ENCODE data around the gene KRTAP5-9.
"Not testable (repeated sequence)": the region's sequence is repeated elsewhere in the genome, so short reads cannot be mapped to it uniquely, and the experiment has no call there.

KRTAP5-9 gene

DNA sequence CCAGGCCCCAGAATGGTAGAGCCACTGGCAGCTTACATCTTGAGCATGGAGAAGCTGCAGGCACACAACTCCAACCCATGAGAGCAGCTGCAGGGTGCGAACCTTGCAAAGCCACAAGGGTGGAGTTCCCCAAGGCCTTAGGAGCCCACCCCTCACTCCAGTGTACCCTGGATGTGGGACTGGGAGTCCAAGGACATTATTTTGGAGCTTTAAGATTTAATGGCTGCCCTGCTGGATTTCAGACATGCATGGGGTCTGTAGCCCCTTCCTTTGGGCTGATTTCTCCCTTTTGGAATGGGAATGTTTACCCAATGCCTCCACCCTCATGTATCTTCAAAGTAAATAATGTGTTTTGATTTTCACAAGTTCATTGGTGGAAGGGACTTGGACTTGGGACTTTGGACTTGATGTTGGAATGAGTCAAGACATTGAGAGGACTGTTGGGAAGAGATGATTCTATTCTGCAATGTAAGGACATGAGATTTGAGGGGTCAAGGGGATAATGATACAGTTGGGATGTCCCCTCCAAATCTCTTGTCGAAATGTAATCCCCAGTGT is 22.2 kb upstream of the KRTAP5-9 start:
- Mint-ChIP-seq H3K4me3 (no peak overlapping the region), H3K4me1 (peaks cover 7% of the 10 kb centered on the region), H3K36me3 (peaks cover 6% of the 10 kb centered on the region), H3K27ac (no peak overlapping the region), H3K9me3 (peaks cover 6% of the 10 kb centered on the region), H3K27me3 (peaks cover 13% of the 10 kb centered on the region)
- ATAC-seq = no peak

- H3K4me1 Mint-ChIP-seq, H3K9me3 Mint-ChIP-seq, H3K36me3 Mint-ChIP-seq, H3K27ac Mint-ChIP-seq, ATAC-seq, H3K4me3 Mint-ChIP-seq: not testable (repeated sequence)
- H3K27me3 Mint-ChIP-seq = peaks cover 13% of the 10 kb centered on the region
Measured at GRCh38 chr11:71526796-71527575, 21.2 kb upstream of the KRTAP5-9 start, which contains the start of gene KRTAP5-7. KRTAP5-7 (plus strand) TSS chr11:71527267; CDS start chr11:71527301, 34 bp downstream.

DNA sequence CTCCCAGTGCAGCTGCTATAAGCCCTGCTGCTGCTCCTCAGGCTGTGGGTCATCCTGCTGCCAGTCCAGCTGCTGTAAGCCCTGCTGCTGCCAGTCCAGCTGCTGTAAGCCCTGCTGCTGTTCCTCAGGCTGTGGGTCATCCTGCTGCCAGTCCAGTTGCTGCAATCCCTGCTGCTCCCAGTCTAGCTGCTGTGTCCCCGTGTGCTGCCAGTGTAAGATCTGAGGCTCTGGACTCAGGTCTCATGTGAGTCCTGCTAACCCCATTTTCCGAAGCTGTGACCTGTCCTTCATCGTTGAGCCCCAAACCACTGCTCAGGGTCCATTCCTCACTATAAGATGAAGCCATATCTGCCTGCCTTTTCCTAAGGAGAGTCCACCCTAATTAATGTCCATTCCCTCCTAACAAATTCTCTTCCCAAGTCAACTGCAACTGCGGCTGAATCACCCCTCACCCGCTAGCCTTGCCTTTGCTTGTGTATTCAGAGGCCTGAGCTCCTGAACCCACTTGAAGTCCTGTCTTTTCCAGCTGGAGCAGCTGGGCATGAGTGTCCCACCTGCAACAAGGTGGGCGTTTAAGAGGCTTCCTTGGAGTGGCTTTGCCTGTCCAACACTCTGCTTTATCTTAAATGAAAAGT is 20.5 kb upstream of the KRTAP5-9 start:
- no peaks in the 10 kb centered on the region for H3K36me3 Mint-ChIP-seq
- no peaks in the 10 kb centered on the region for H3K9me3 Mint-ChIP-seq
- H3K27me3 Mint-ChIP-seq = peaks cover 13% of the 10 kb centered on the region
- H3K4me3 Mint-ChIP-seq = no peak overlapping the region
- peaks cover 7% of the 10 kb centered on the region for H3K4me1 Mint-ChIP-seq
- ATAC-seq = no peak
- no peak overlapping the region for H3K27ac Mint-ChIP-seq

DNA sequence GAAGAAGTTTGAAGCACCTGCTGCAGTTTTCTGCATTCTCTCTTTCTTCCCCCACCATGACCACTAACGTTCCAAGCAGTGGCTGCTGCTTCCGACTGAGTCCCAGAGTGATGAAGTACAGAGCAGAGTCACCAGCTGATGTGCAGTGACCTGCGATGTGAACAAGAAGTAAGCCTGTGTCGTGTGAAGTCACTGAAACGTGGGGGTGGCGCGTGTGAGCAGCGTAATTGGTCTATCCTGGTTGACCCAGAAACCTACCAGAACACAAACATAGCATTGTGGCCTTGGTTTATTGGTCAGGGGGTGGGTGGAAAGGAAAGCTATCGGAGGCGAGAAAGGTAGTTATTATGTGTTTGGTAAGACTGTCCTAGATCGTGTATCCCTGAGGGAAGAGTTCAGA is 17.6 kb upstream of the KRTAP5-9 start:
- Mint-ChIP-seq H3K4me3 (no peak overlapping the region), H3K27ac (no peak overlapping the region), H3K27me3 (peaks cover 17% of the 10 kb centered on the region), H3K4me1 (peaks cover 7% of the 10 kb centered on the region), H3K36me3 (no peaks in the 10 kb centered on the region), H3K9me3 (no peaks in the 10 kb centered on the region)
- peak; percentile 63 for ATAC-seq

- Mint-ChIP-seq H3K27me3 (peaks cover 31% of the 10 kb centered on the region), H3K9me3 (no peaks in the 10 kb centered on the region), H3K27ac (no peak overlapping the region), H3K4me1 (peaks cover 7% of the 10 kb centered on the region), H3K4me3 (no peak overlapping the region), H3K36me3 (no peaks in the 10 kb centered on the region)
- ATAC-seq = no peak
Measured at GRCh38 chr11:71532036-71532610, 16.1 kb upstream of the KRTAP5-9 start.

GRCh38 chr11:71534711-71535608 is 13.3 kb upstream of the KRTAP5-9 start:
- H3K27ac Mint-ChIP-seq, ATAC-seq, H3K4me1 Mint-ChIP-seq, H3K4me3 Mint-ChIP-seq, H3K9me3 Mint-ChIP-seq, H3K36me3 Mint-ChIP-seq: not testable (repeated sequence)
- peaks cover 42% of the 10 kb centered on the region for H3K27me3 Mint-ChIP-seq

GRCh38 chr11:71535825-71536224 is 12.4 kb upstream of the KRTAP5-9 start:
- H3K9me3 Mint-ChIP-seq = peaks cover 3% of the 10 kb centered on the region
- peaks cover 48% of the 10 kb centered on the region for H3K27me3 Mint-ChIP-seq

GRCh38 chr11:71537537-71537936 is 10.7 kb upstream of the KRTAP5-9 start:
- Mint-ChIP-seq H3K27me3 (peaks cover 61% of the 10 kb centered on the region), H3K36me3 (peaks cover 5% of the 10 kb centered on the region), H3K9me3 (peaks cover 6% of the 10 kb centered on the region), H3K4me3 (no peak overlapping the region), H3K27ac (no peak overlapping the region), H3K4me1 (no peaks in the 10 kb centered on the region)
- ATAC-seq = peak; percentile 31

More at GRCh38 chr11:71535825-71536224, 12.4 kb upstream of the KRTAP5-9 start:
- Mint-ChIP-seq H3K4me3 (no peak overlapping the region), H3K4me1 (peaks cover under 1% of the 10 kb centered on the region), H3K36me3 (no peaks in the 10 kb centered on the region), H3K27ac (no peak overlapping the region)
- no peak for ATAC-seq

GRCh38 chr11:71537977-71538665 is 10.1 kb upstream of the KRTAP5-9 start, which contains the start of gene KRTAP5-8:
KRTAP5-8 (plus strand) TSS chr11:71538025; CDS start chr11:71538056, 31 bp downstream.
- not testable (repeated sequence) for ATAC-seq, H3K36me3 Mint-ChIP-seq, H3K4me3 Mint-ChIP-seq, H3K9me3 Mint-ChIP-seq, H3K4me1 Mint-ChIP-seq, H3K27ac Mint-ChIP-seq
- H3K27me3 Mint-ChIP-seq = peaks cover 67% of the 10 kb centered on the region

DNA sequence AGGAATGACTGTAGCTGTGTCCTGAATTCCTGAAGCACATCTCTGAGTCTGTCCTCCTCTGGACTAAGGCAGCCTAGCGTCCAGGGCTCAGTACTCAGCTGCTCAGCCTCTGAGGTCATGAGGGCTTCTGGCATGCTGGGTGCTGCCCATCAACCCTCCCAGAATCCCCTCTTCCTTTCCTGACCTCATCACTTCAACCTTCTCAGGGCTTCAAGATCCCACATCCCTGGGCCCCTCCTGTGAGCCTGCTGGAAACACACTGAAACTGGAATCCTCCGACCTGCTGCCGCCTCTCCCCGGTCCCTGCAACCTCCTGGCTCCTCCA is 9.6 kb upstream of the KRTAP5-9 start:
- no peak overlapping the region for H3K27ac Mint-ChIP-seq
- H3K4me3 Mint-ChIP-seq = no peak overlapping the region
- no peak for ATAC-seq
- H3K27me3 Mint-ChIP-seq = peaks cover 68% of the 10 kb centered on the region
- H3K4me1 Mint-ChIP-seq = peaks cover 9% of the 10 kb centered on the region
- H3K9me3 Mint-ChIP-seq = peaks cover 6% of the 10 kb centered on the region
- H3K36me3 Mint-ChIP-seq = peaks cover 5% of the 10 kb centered on the region

- no peak overlapping the region for H3K4me3 Mint-ChIP-seq
- no peak overlapping the region for H3K27ac Mint-ChIP-seq
- H3K9me3 Mint-ChIP-seq = peaks cover 6% of the 10 kb centered on the region
- peaks cover 68% of the 10 kb centered on the region for H3K27me3 Mint-ChIP-seq
- H3K4me1 Mint-ChIP-seq = peaks cover 13% of the 10 kb centered on the region
- no peak for ATAC-seq
- H3K36me3 Mint-ChIP-seq = peaks cover 5% of the 10 kb centered on the region
Measured at GRCh38 chr11:71539017-71539416, 9.2 kb upstream of the KRTAP5-9 start.

DNA sequence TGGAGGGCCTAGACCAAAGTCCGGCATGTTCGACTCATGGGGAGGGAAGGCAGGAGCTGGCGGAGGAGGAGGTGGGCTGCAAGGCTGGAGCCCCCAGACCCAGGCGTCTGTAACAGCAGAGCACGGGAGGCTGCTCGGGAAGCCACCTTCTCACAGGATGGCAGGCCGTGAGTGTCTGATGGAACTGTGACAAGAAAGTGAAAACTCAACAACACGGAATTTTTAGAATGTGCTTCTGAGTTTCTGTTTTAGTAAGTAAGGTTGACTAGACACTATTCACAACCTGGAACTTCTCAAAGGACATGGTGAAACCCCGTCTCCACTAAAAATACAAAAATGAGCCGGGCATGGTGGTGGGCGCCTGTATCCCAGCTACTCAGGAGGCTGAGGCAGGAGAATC is 8.2 kb upstream of the KRTAP5-9 start:
- H3K4me3 Mint-ChIP-seq, H3K9me3 Mint-ChIP-seq, ATAC-seq, H3K36me3 Mint-ChIP-seq, H3K27ac Mint-ChIP-seq: not testable (repeated sequence)
- Mint-ChIP-seq H3K4me1 (peaks cover 13% of the 10 kb centered on the region), H3K27me3 (peaks cover 68% of the 10 kb centered on the region)

DNA sequence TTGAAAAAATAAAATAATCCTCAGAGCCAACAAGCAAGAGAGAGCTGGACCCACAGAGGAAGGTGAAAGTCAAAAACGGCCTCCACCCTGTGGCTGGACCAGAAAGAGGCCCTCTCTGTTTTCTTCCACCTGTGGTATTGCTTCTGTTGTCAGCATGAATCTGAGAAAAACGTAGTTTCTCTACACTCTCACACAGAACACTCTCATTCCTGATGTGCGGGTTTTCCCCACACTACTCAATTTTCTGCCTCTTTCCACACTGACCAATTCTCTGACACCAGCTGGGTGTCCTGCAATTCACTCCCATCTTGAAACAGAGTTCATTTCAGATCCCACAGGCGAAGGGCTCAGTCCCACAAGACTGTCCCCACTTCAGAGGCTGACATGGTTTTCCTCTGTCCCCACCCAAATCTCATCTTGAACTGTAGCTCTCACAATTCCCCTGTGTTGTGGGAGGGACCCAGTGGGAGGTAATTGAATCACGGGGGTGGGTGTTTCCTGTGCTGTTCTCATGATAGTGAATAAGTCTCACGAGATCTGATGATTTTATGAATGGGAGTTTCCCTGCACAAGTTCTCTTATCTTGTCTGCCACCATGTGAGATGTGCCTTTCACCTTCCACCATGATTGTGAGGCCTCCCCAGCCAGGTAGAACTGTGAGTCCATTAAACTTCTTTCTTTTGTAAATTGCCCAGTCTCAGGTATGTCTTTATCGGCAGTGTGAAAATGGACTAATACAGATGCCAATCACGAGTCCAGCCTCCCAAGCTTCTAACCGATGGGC is 7.5 kb upstream of the KRTAP5-9 start:
- H3K9me3 Mint-ChIP-seq, H3K27ac Mint-ChIP-seq, H3K36me3 Mint-ChIP-seq, H3K4me3 Mint-ChIP-seq: not testable (repeated sequence)
- peaks cover 64% of the 10 kb centered on the region for H3K27me3 Mint-ChIP-seq
- peak; percentile 51 for ATAC-seq
- H3K4me1 Mint-ChIP-seq = peaks cover 13% of the 10 kb centered on the region

- Mint-ChIP-seq H3K36me3 (peaks cover 14% of the 10 kb centered on the region), H3K4me3 (no peak overlapping the region), H3K27ac (no peak overlapping the region), H3K27me3 (peaks cover 61% of the 10 kb centered on the region), H3K9me3 (peaks cover 13% of the 10 kb centered on the region), H3K4me1 (peaks cover 13% of the 10 kb centered on the region)
- ATAC-seq = no peak
Measured at GRCh38 chr11:71542382-71542781, 5.8 kb upstream of the KRTAP5-9 start.

Data from stimulated activated memory B cell treated with anti-CD40 and anti-IgM and Interleukin-4, amounts not matched to agents 10 μg/mL and 1 μg/mL and 100 μg/mL, for 72 hours (primary cell).